ENCODE data around the gene KDM7A.

GRCh38 chr7:140079121-140079536 lies 97.7 kb downstream of the KDM7A start:
- TF ChIP-seq CTCF (conservative IDR thresholded peaks at IDR 0.05; ENCODE audit: low read depth, low read length) = 0 out of 2 replicates have a peak, but pooled peaks have one; percentile 14
- no peak for TF ChIP-seq EZH2 (IDR thresholded peaks at IDR 0.05; ENCODE audit: borderline replicate concordance, low read depth, low read length, poor library complexity, severe bottlenecking)
